ENCODE results near the gene CST4.

The CST4 gene

GRCh38 chr20:23691675-23692074 is 2.8 kb upstream of the CST4 start:
- TF ChIP-seq, protein P1, sequence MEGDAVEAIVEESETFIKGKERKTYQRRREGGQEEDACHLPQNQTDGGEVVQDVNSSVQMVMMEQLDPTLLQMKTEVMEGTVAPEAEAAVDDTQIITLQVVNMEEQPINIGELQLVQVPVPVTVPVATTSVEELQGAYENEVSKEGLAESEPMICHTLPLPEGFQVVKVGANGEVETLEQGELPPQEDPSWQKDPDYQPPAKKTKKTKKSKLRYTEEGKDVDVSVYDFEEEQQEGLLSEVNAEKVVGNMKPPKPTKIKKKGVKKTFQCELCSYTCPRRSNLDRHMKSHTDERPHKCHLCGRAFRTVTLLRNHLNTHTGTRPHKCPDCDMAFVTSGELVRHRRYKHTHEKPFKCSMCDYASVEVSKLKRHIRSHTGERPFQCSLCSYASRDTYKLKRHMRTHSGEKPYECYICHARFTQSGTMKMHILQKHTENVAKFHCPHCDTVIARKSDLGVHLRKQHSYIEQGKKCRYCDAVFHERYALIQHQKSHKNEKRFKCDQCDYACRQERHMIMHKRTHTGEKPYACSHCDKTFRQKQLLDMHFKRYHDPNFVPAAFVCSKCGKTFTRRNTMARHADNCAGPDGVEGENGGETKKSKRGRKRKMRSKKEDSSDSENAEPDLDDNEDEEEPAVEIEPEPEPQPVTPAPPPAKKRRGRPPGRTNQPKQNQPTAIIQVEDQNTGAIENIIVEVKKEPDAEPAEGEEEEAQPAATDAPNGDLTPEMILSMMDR (IDR thresholded peaks at IDR 0.05; ENCODE audit: borderline replicate concordance, extremely low read depth, low read length, poor library complexity, severe bottlenecking) = no peak
- no peak for TF ChIP-seq EZH2 (IDR thresholded peaks at IDR 0.05; ENCODE audit: borderline replicate concordance, low read depth, low read length, severe bottlenecking)
- H3K36me3 ChIP-seq (ENCODE audit: insufficient read depth, low read length) = no peaks in the 10 kb centered on the region
- no peaks in the 10 kb centered on the region for H3K9me3 ChIP-seq (ENCODE audit: insufficient read depth, low read length, severe bottlenecking)
- H2AFZ ChIP-seq (ENCODE audit: low read depth, low read length) = no peak overlapping the region
- no peak overlapping the region for H3K4me3 ChIP-seq (ENCODE audit: low read depth in 1 of 2, low read length in 2 of 2)
- no peak overlapping the region for H3K4me2 ChIP-seq (ENCODE audit: insufficient read depth, low read length)
- 0 out of 2 replicates have a peak, but pooled peaks cover 2% of the 10 kb centered on the region for H4K20me1 ChIP-seq (ENCODE audit: insufficient read depth, low read length)
- no peak overlapping the region for H3K27ac ChIP-seq (ENCODE audit: low read length)
- no peaks in the 10 kb centered on the region for H3K4me1 ChIP-seq (ENCODE audit: insufficient read depth, low read length)
- peaks cover 22% of the 10 kb centered on the region for H3K27me3 ChIP-seq (ENCODE audit: insufficient read depth, low read length, poor library complexity)
- no peak overlapping the region for H3K9ac ChIP-seq (ENCODE audit: low read depth, low read length)
- no peaks in the 10 kb centered on the region for H3K79me2 ChIP-seq (ENCODE audit: insufficient read depth, low read length)
- ATAC-seq (ENCODE audit: insufficient read depth, low read depth) (no peak), DNase-seq (no peak)

DNA sequence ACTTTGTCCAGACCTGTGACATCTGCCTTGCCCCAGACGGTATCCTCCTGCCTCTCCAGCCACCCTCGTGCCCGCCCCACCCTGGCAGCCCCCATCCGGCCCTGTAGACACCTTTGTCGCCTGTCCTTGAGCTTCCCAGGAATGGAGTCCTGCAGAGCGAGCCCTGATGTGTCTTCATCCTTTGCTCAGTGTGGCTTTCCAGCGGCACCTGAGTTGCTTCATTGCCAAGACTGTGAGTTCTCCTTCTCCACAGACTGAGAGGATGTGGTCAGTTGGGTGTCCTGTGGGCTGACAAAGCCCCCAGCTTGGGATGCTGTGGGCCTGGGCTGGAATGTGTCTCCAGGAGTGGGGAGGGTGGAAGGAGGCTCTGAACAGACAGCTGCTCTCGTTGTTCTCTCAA is 1.7 kb upstream of the CST4 start:
- Histone ChIP-seq H3K4me1 (ENCODE audit: insufficient read depth, low read length) (no peaks in the 10 kb centered on the region), H4K20me1 (ENCODE audit: insufficient read depth, low read length) (0 out of 2 replicates have a peak, but pooled peaks cover 2% of the 10 kb centered on the region), H3K36me3 (ENCODE audit: insufficient read depth, low read length) (no peaks in the 10 kb centered on the region), H2AFZ (ENCODE audit: low read depth, low read length) (no peak overlapping the region), H3K4me2 (ENCODE audit: insufficient read depth, low read length) (no peak overlapping the region), H3K27me3 (ENCODE audit: insufficient read depth, low read length, poor library complexity) (peaks cover 19% of the 10 kb centered on the region), H3K79me2 (ENCODE audit: insufficient read depth, low read length) (no peaks in the 10 kb centered on the region), H3K9me3 (ENCODE audit: insufficient read depth, low read length, severe bottlenecking) (no peaks in the 10 kb centered on the region), H3K9ac (ENCODE audit: low read depth, low read length) (no peak overlapping the region), H3K27ac (ENCODE audit: low read length) (no peak overlapping the region), H3K4me3 (ENCODE audit: low read depth in 1 of 2, low read length in 2 of 2) (no peak overlapping the region)
- DNase-seq (no peak), ATAC-seq (ENCODE audit: insufficient read depth, low read depth) (no peak)
- TF ChIP-seq, protein P1 (IDR thresholded peaks at IDR 0.05; ENCODE audit: borderline replicate concordance, extremely low read depth, low read length, poor library complexity, severe bottlenecking) = no peak
- no peak for TF ChIP-seq EZH2 (IDR thresholded peaks at IDR 0.05; ENCODE audit: borderline replicate concordance, low read depth, low read length, severe bottlenecking)

DNA sequence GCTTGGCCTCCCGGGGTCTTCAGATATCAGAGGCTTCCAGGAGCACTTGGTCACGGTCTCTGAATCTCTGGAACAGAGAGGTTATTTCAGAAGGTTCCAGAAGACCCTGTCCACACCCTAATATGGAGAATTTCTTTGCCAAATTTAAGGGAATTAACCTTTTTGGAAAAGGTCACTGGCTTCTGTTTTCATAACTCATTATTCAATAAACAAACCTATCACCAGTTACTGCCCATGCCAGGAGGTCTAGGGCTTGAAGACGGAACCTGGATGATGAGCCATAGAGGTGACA is 507 bp upstream of the CST4 start:
- no peak overlapping the region for H3K9ac ChIP-seq (ENCODE audit: low read depth, low read length)
- peaks cover 18% of the 10 kb centered on the region for H3K27me3 ChIP-seq (ENCODE audit: insufficient read depth, low read length, poor library complexity)
- H3K4me2 ChIP-seq (ENCODE audit: insufficient read depth, low read length) = no peak overlapping the region
- H3K36me3 ChIP-seq (ENCODE audit: insufficient read depth, low read length) = no peaks in the 10 kb centered on the region
- H3K27ac ChIP-seq (ENCODE audit: low read length) = no peak overlapping the region
- H4K20me1 ChIP-seq (ENCODE audit: insufficient read depth, low read length) = 0 out of 2 replicates have a peak, but pooled peaks cover 2% of the 10 kb centered on the region
- no peaks in the 10 kb centered on the region for H3K4me1 ChIP-seq (ENCODE audit: insufficient read depth, low read length)
- H3K4me3 ChIP-seq (ENCODE audit: low read depth in 1 of 2, low read length in 2 of 2) = no peak overlapping the region
- no peak for DNase-seq
- H2AFZ ChIP-seq (ENCODE audit: low read depth, low read length) = no peak overlapping the region
- H3K79me2 ChIP-seq (ENCODE audit: insufficient read depth, low read length) = no peaks in the 10 kb centered on the region
- no peaks in the 10 kb centered on the region for H3K9me3 ChIP-seq (ENCODE audit: insufficient read depth, low read length, severe bottlenecking)
- ATAC-seq (ENCODE audit: insufficient read depth, low read depth) = no peak
- TF ChIP-seq, protein P1 (IDR thresholded peaks at IDR 0.05; ENCODE audit: borderline replicate concordance, extremely low read depth, low read length, poor library complexity, severe bottlenecking) = no peak
- no peak for TF ChIP-seq EZH2 (IDR thresholded peaks at IDR 0.05; ENCODE audit: borderline replicate concordance, low read depth, low read length, severe bottlenecking)

GRCh38 chr20:23687986-23688385 is 852 bp downstream of the CST4 start:
- no peaks in the 10 kb centered on the region for H3K4me1 ChIP-seq (ENCODE audit: insufficient read depth, low read length)
- no peaks in the 10 kb centered on the region for H3K79me2 ChIP-seq (ENCODE audit: insufficient read depth, low read length)
- no peak overlapping the region for H3K27ac ChIP-seq (ENCODE audit: low read length)
- H2AFZ ChIP-seq (ENCODE audit: low read depth, low read length) = no peak overlapping the region
- no peak overlapping the region for H3K9ac ChIP-seq (ENCODE audit: low read depth, low read length)
- H4K20me1 ChIP-seq (ENCODE audit: insufficient read depth, low read length) = 0 out of 2 replicates have a peak, but pooled peaks cover 2% of the 10 kb centered on the region
- ATAC-seq (ENCODE audit: insufficient read depth, low read depth) (no peak), DNase-seq (no peak)
- no peaks in the 10 kb centered on the region for H3K9me3 ChIP-seq (ENCODE audit: insufficient read depth, low read length, severe bottlenecking)
- no peak for TF ChIP-seq EZH2 (IDR thresholded peaks at IDR 0.05; ENCODE audit: borderline replicate concordance, low read depth, low read length, severe bottlenecking)
- TF ChIP-seq, protein P1 (IDR thresholded peaks at IDR 0.05; ENCODE audit: borderline replicate concordance, extremely low read depth, low read length, poor library complexity, severe bottlenecking) = no peak
- H3K27me3 ChIP-seq (ENCODE audit: insufficient read depth, low read length, poor library complexity) = peaks cover 12% of the 10 kb centered on the region
- no peak overlapping the region for H3K4me2 ChIP-seq (ENCODE audit: insufficient read depth, low read length)
- no peak overlapping the region for H3K4me3 ChIP-seq (ENCODE audit: low read depth in 1 of 2, low read length in 2 of 2)
- no peaks in the 10 kb centered on the region for H3K36me3 ChIP-seq (ENCODE audit: insufficient read depth, low read length)

All from DND-41 (cell line).